ENCODE measurements around the gene PPTC7.
"Not testable (repeated sequence)": the region's sequence is repeated elsewhere in the genome, so short reads cannot be mapped to it uniquely, and the experiment has no call there.

Gene PPTC7

GRCh38 chr12:110583137-110584059 is at the start of gene PPTC7:
PPTC7 (minus strand) TSS chr12:110583318; CDS start chr12:110583031, 287 bp downstream.
- peak; percentile 94 for DNase-seq (ENCODE audit: low read depth, low spot score)

- no peak for DNase-seq (ENCODE audit: low read depth, low spot score)
These were observed 44.5 kb upstream of the PPTC7 start for GRCh38 chr12:110627500-110628195.

GRCh38 chr12:110622582-110622981 is 39.5 kb upstream of the PPTC7 start:
- no peak for DNase-seq (ENCODE audit: low read depth, low spot score)

- no peak for DNase-seq (ENCODE audit: low read depth, low spot score)
These were observed 36.4 kb upstream of the PPTC7 start for GRCh38 chr12:110619534-110619953.

GRCh38 chr12:110616471-110617115 is 33.5 kb upstream of the PPTC7 start:
- DNase-seq (ENCODE audit: low read depth, low spot score), result no peak

GRCh38 chr12:110615171-110615570 is 32.1 kb upstream of the PPTC7 start:
- DNase-seq (ENCODE audit: low read depth, low spot score), result no peak

- peak; percentile 84 for DNase-seq (ENCODE audit: low read depth, low spot score)
These were observed 30.9 kb upstream of the PPTC7 start, which contains the start of gene TCTN1 for GRCh38 chr12:110613771-110614684. TCTN1 (plus strand) TSS chr12:110614129; CDS start chr12:110614183, 54 bp downstream.

GRCh38 chr12:110613071-110613770 is 30.1 kb upstream of the PPTC7 start:
- DNase-seq (ENCODE audit: low read depth, low spot score), result no peak

- no peak for DNase-seq (ENCODE audit: low read depth, low spot score)
These were observed 23.1 kb upstream of the PPTC7 start for GRCh38 chr12:110606253-110606611.

- DNase-seq (ENCODE audit: low read depth, low spot score), result peak; percentile 47
These were observed 19.1 kb upstream of the PPTC7 start for GRCh38 chr12:110602085-110602814.

- DNase-seq (ENCODE audit: low read depth, low spot score), result no peak
These were observed 17.1 kb upstream of the PPTC7 start for GRCh38 chr12:110600254-110600653.

GRCh38 chr12:110599334-110599733 is 16.2 kb upstream of the PPTC7 start:
- no peak for DNase-seq (ENCODE audit: low read depth, low spot score)

GRCh38 chr12:110597885-110598284 is 14.8 kb upstream of the PPTC7 start:
- no peak for DNase-seq (ENCODE audit: low read depth, low spot score)

- DNase-seq (ENCODE audit: low read depth, low spot score), result not testable (repeated sequence)
These were observed 9.8 kb upstream of the PPTC7 start for GRCh38 chr12:110592919-110593318.

GRCh38 chr12:110592078-110592477 is 9.0 kb upstream of the PPTC7 start:
- no peak for DNase-seq (ENCODE audit: low read depth, low spot score)

GRCh38 chr12:110591451-110592051 is 8.4 kb upstream of the PPTC7 start:
- DNase-seq (ENCODE audit: low read depth, low spot score), result no peak

GRCh38 chr12:110590806-110591326 is 7.7 kb upstream of the PPTC7 start:
- no peak for DNase-seq (ENCODE audit: low read depth, low spot score)

GRCh38 chr12:110590059-110590458 is 6.9 kb upstream of the PPTC7 start:
- DNase-seq (ENCODE audit: low read depth, low spot score), result no peak

- not testable (repeated sequence) for DNase-seq (ENCODE audit: low read depth, low spot score)
These were observed 4.0 kb upstream of the PPTC7 start for GRCh38 chr12:110587102-110587501.
